Urinary bladder (tissue), 4 donors: Measurements from ENCODE around the gene PRAMEF4. TPM values are rescaled to one million over a fixed set of nuclear protein-coding genes. Genes with fewer than 3 reads are reported as not detected.
"Not testable (repeated sequence)": the region's sequence is repeated elsewhere in the genome, so short reads cannot be mapped to it uniquely, and the experiment has no call there.

Experiments used
- DNase-seq: peaks from one replicate; pipeline ENCODE4 v3.0.0-alpha.2; 2015; ENCODE audit errors: extremely low spot score
- H3K27ac ChIP-seq: one replicate; pipeline ENCODE4 v1.5.1; 2013; ENCODE audit warnings: low read depth, mild to moderate bottlenecking, moderate library complexity
- H3K36me3 ChIP-seq: one replicate; pipeline ENCODE4 v1.6.1; 2013; ENCODE audit warnings: mild to moderate bottlenecking, moderate library complexity; ENCODE audit not compliant: insufficient read depth
- H3K4me1 ChIP-seq: one replicate; pipeline ENCODE4 v1.6.1; 2013; ENCODE audit warnings: mild to moderate bottlenecking, moderate library complexity; ENCODE audit not compliant: insufficient read depth
- H3K4me3 ChIP-seq: one replicate; pipeline ENCODE4 v1.5.1; 2013; ENCODE audit warnings: low read depth, low read length
- WGBS: extraction: QIAGEN DNeasy Blood & Tissue Kit; methylation state at CpG from one replicate; pipeline ENCODE4 v1.1.7; 2013; 5-methylcytosine and 5-hydroxymethylcytosine counted together
- polyA plus RNA-seq: library from polyadenylated mRNA; stranded (reverse); fragments of 200-250 nt; gene quantifications from one replicate; pipeline ENCODE4 v1.2.3, GENCODE V29; 2013
- total RNA-seq: library from RNA; depleted of rRNA; stranded (reverse); fragments of >200 nt; gene quantifications from one replicate; pipeline ENCODE4 v1.2.3, GENCODE V29; 2014
- donor health status: healthy with polysubstance abuse.
- donor health status: healthy.

Gene PRAMEF4
- total RNA-seq (not detected), polyA plus RNA-seq (not detected)

DNA sequence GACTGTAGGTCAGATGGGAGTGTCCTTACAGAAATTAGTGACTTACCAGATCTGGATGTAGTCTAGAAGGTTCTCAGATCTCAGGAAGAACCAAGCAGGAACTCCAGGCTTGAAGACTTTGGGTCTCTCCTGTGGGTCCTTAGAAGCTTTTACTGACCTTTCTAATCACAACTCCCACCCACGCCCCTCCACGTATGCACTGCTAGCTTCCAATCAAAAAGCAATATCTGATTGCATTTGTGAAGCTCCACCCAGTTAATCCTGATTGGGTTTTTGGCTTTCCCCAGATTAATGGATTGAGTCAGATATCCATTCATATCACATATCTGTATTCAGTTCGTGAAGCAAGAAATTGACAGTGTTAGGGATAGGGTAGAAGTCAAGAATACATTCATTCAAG lies at the start of gene PRAMEF4:
PRAMEF4 (minus strand) TSS at position 101 of the 400 bp plus-strand sequence. CDS start 2,807 bp downstream, outside the sequence.
- H3K36me3 ChIP-seq, H3K27ac ChIP-seq, DNase-seq, H3K4me1 ChIP-seq, H3K4me3 ChIP-seq: not testable (repeated sequence)
- WGBS: 38% methylated on average over 3 of the region's 3 CpGs

DNA sequence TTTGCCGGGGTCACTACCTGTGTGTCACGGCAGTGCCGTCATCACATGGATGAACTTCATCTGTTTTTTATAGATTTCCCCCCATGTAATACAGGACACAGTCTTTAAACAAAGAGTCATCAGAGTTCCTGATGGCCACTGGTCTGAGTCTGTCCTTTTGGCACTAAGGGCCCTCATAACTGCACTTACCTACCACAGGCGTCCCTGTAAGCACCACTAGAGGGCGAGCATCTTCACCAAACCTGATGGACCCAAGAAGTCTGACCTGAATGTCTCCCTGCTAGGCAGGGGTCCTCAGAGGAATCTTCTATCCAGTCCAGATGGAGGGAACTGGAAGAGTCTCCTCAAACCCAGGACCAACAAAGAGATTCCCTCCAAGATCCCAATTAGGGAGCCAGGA lies 38.4 kb upstream of the PRAMEF4 start:
- not testable (repeated sequence) for H3K27ac ChIP-seq, H3K4me1 ChIP-seq, H3K4me3 ChIP-seq, H3K36me3 ChIP-seq, DNase-seq
- whole genome bisulfite sequencing: 4% methylated on average over 2 of the region's 5 CpGs

DNA sequence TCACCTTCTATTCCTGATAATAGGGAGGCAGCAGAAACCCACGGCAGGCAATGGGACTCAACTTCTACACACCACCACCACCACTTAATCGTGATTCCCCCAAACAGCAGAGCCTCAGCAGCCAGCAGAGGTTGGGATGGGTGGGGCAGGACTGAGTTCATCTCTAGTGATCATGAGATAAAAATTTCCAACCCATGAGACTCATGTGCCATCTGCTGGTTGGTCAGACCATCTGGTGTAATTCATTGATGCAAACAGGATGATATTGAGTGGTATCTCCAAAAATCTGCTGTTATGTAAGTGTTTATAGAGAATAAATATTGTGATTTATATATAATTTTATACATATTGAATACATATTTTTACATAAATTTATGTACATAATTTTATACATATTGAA lies 35.7 kb upstream of the PRAMEF4 start:
- H3K4me3 ChIP-seq, DNase-seq, H3K4me1 ChIP-seq, H3K36me3 ChIP-seq, H3K27ac ChIP-seq: not testable (repeated sequence)
- WGBS: 65% methylated on average over 2 of the region's 2 CpGs

GRCh38 chr1:12916310-12916709 lies 30.3 kb upstream of the PRAMEF4 start, which contains the start of gene PRAMEF7:
Gene PRAMEF7, plus strand, starts transcription at chr1:12916610. Its CDS starts 1,083 bp downstream, at chr1:12917693.
- not testable (repeated sequence) for H3K27ac ChIP-seq, DNase-seq, H3K4me1 ChIP-seq, H3K36me3 ChIP-seq, H3K4me3 ChIP-seq
- WGBS: no CpG with 5 or more reads among the region's 1 CpG

- DNase-seq, H3K4me3 ChIP-seq, H3K4me1 ChIP-seq, H3K36me3 ChIP-seq, H3K27ac ChIP-seq: not testable (repeated sequence)
- WGBS: 80% methylated on average over 4 of the region's 5 CpGs
Observed at GRCh38 chr1:12903793-12904572, 18.0 kb upstream of the PRAMEF4 start.

GRCh38 chr1:12899186-12899585 lies 13.2 kb upstream of the PRAMEF4 start:
- not testable (repeated sequence) for H3K4me1 ChIP-seq, DNase-seq, H3K27ac ChIP-seq, H3K4me3 ChIP-seq, H3K36me3 ChIP-seq

- not testable (repeated sequence) for H3K4me1 ChIP-seq, H3K36me3 ChIP-seq, H3K4me3 ChIP-seq, H3K27ac ChIP-seq, DNase-seq
- WGBS: 63% methylated on average over 1 of the region's 1 CpG
Observed at GRCh38 chr1:12898170-12898569, 12.2 kb upstream of the PRAMEF4 start, which contains the start of gene PRAMEF10. Gene PRAMEF10, minus strand, starts transcription at chr1:12898270. Its CDS starts 2,423 bp downstream, at chr1:12895847.

DNA sequence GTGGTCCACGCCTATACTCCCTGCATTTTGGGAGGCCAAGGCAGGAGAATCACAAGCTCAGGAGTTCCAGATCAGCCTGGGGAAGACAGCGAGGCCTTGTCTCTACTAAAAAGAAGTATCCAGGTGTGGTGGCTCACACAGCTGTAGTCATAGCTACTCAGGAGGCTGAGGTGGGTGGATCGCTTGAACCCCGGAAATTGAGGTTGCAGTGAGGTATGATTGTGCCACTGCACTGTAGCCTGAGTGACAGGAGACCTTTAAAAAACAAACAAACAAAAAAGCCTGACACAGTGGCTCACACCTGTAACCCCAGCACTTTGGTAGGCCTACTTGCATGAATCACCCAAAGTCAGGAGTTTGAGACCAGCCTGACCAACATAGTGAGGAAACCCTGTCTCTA lies 7.5 kb downstream of the PRAMEF4 start:
- not testable (repeated sequence) for H3K4me3 ChIP-seq, H3K36me3 ChIP-seq, H3K4me1 ChIP-seq, H3K27ac ChIP-seq, DNase-seq
- WGBS: 81% methylated on average over 3 of the region's 4 CpGs

DNA sequence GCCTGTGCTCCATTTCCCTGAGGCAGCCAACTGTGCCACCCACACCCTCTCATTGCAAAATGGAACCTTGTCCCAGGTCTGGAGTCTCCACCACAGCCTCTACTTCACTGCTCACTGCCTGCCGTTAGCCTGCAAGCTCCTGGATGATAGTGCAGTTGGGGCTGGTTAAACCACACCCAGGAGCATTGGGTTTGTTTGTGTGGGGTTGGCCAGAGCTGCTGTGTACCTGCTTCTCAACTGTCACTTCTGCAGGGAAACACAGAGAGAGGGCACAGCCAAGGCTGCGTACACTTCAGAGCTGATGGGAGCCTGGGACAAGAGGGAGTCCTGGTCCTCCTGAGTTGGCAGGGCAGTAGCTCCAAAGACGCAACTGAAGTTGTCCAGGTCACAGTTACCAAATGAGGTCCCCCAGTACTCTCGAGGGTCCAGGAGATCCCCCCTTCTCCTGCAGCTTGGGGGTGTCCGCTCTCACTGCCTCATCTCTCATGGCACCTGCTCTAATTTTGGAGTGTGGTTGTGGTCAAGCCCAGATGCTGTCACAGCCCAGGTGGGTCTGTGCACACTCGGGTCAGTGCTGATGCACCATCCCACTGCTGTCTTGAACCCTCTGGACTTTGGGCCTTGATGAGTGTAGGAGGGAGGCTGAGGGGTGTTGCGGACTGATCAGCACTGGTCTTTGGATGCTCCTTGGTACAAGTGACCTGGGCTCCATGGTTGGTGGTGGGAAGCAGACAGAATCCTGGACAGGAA lies 22.7 kb downstream of the PRAMEF4 start:
- not testable (repeated sequence) for H3K4me1 ChIP-seq, H3K36me3 ChIP-seq, H3K27ac ChIP-seq, DNase-seq, H3K4me3 ChIP-seq
- 89% methylated on average over 5 of the region's 7 CpGs for WGBS

DNA sequence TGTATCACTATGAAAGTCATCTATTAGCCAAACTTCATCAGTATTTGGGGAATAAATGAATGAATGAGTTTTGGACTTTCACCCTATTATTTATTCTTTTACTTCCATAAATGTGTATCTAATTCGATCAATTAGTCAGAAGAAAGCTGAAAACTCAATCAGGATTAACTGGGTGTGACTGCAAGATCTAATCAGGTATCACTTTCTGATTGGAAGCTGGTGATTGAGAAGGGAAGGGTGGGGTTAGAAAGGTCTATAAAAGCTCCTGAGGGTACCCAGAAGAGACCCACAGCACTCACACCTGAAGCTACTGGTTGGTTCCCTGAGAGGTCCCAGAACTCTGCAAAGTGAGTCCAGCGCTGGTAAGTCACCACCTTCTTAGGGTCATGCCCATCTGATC lies 29.2 kb downstream of the PRAMEF4 start, which contains the start of gene PRAMEF2:
PRAMEF2 (plus strand) TSS at position 301 of the 400 bp plus-strand sequence. CDS start 1,924 bp downstream, outside the sequence.
- H3K27ac ChIP-seq, H3K4me1 ChIP-seq, DNase-seq, H3K36me3 ChIP-seq, H3K4me3 ChIP-seq: not testable (repeated sequence)
- WGBS: 46% methylated on average over 2 of the region's 2 CpGs

DNA sequence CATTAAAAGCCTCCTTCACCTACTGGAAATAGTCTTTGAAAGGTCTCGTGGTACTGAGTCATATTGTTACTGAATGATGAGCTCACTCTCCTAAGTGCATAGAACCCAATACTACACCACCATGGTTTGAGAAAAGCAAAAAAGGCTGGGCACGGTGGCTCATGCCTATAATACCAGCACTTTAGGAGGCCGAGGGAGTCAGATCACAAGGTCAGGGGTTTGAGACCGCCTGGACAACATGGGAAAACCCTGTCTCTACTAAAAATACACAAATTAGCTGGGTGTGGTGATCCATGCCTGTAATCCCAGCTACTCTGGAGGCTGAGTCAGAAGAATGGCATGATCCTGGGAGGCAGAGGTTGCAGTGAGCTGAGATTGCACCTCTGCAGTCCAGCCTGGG lies 34.2 kb downstream of the PRAMEF4 start:
- no peaks in the 10 kb centered on the region for H3K4me1 ChIP-seq
- H3K36me3 ChIP-seq: no peaks in the 10 kb centered on the region
- 59% methylated on average over 4 of the region's 4 CpGs for WGBS
- no peak for DNase-seq
- H3K4me3 ChIP-seq: no peak overlapping the region
- H3K27ac ChIP-seq: no peak overlapping the region

GRCh38 chr1:12848620-12849019 lies 37.4 kb downstream of the PRAMEF4 start, which contains the start of gene HNRNPCL1:
Gene HNRNPCL1, minus strand, starts transcription at chr1:12848720. Its CDS starts 431 bp downstream, at chr1:12848289.
- H3K36me3 ChIP-seq, H3K27ac ChIP-seq, DNase-seq, H3K4me1 ChIP-seq, H3K4me3 ChIP-seq: not testable (repeated sequence)
- WGBS: 87% methylated on average over 7 of the region's 7 CpGs

- H3K27ac ChIP-seq, H3K4me1 ChIP-seq, H3K4me3 ChIP-seq, H3K36me3 ChIP-seq, DNase-seq: not testable (repeated sequence)
- 54% methylated on average over 2 of the region's 2 CpGs for WGBS
Observed at GRCh38 chr1:12833251-12833650, 52.8 kb downstream of the PRAMEF4 start.

- not testable (repeated sequence) for DNase-seq
Observed at GRCh38 chr1:12831310-12831709, 54.7 kb downstream of the PRAMEF4 start, which contains the start of gene PRAMEF11. Gene PRAMEF11, minus strand, starts transcription at chr1:12831410. Its CDS starts 2,621 bp downstream, at chr1:12828789.

More at GRCh38 chr1:12831310-12831709, 54.7 kb downstream of the PRAMEF4 start, which contains the start of gene PRAMEF11:
- not testable (repeated sequence) for H3K36me3 ChIP-seq, H3K4me3 ChIP-seq, H3K27ac ChIP-seq, H3K4me1 ChIP-seq
- WGBS: 54% methylated on average over 3 of the region's 3 CpGs
